Spleen (tissue), 7 donors: ENCODE measurements around the gene RSL1D1.

Experiments used
- POLR2A ChIP-seq, 3 donors: fragments of 450-650 bp; IDR thresholded peaks; one replicate each; pipeline ENCODE4 v1.5.1; 2017; ENCODE audit warnings: antibody characterized with exemption in 3 of 3, mild to moderate bottlenecking in 1 of 3
- TF ChIP-seq, protein P1 (sequence below), 11 experiments: fragments of 200-600 bp in 7 of 11; fragments of 450-650 bp in 4 of 11; sonication (generic) in 4 of 11; IDR thresholded peaks in 8 of 11; conservative IDR thresholded peaks in 3 of 11; 1 replicate in 7 of 11; 2 replicates in 4 of 11; pipeline versions ENCODE4 v1.4.0 to v1.8.0; 2016 to 2021; ENCODE audit warnings: antibody characterized with exemption in 11 of 11, inconsistent platforms in 4 of 11, mild to moderate bottlenecking in 1 of 11
- donor health status: DM: no; HTN: no; CAD: no; lungs with moderate emphysema.
- donor health status: DM: no; HTN: no; CAD: no.
- donor health status: DM: no; HTN: no; CAD: no.

DNA sequence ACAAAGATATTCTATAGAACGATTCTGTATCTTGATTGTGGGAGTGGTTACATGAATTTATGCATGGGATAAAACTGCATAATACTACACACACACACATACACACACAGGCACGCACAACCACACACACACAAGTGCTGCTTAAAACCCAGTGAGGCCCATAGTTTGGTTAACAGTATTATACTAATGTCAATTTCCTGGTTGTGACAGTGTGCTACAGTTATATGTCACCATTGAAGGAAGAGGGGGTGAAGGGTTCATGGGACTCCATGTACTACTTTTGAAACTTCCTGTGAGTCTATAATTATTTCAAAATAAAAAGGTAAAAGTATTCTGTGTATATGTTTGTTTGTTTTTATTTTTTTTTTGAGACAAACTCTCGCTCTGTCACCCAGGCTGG, 62.4 kb downstream of the RSL1D1 start:
- TF ChIP-seq, protein P1, sequence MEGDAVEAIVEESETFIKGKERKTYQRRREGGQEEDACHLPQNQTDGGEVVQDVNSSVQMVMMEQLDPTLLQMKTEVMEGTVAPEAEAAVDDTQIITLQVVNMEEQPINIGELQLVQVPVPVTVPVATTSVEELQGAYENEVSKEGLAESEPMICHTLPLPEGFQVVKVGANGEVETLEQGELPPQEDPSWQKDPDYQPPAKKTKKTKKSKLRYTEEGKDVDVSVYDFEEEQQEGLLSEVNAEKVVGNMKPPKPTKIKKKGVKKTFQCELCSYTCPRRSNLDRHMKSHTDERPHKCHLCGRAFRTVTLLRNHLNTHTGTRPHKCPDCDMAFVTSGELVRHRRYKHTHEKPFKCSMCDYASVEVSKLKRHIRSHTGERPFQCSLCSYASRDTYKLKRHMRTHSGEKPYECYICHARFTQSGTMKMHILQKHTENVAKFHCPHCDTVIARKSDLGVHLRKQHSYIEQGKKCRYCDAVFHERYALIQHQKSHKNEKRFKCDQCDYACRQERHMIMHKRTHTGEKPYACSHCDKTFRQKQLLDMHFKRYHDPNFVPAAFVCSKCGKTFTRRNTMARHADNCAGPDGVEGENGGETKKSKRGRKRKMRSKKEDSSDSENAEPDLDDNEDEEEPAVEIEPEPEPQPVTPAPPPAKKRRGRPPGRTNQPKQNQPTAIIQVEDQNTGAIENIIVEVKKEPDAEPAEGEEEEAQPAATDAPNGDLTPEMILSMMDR (IDR thresholded peaks at IDR 0.05 in 8 of 11, conservative IDR thresholded peaks at IDR 0.05 in 3 of 11) = no peak
- TF ChIP-seq POLR2A (IDR thresholded peaks at IDR 0.05) = no peak
